A549 (cell line): ENCODE measurements around the gene CHST11. TPM values are rescaled to one million over a fixed set of nuclear protein-coding genes. Genes with fewer than 3 reads are reported as not detected.

ENCODE experiments used
- ATAC-seq, 2 experiments: fragments of 200-7000 bp in 1 of 2; fragments of >200 bp in 1 of 2; cut with Nextera tagmentation in 1 of 2; cut with Tn5 transposase in 1 of 2; 3 replicates each; pipeline versions ENCODE4 v1.8.0 to v1.9.1; 2018 to 2020; ENCODE audit warnings: mild to moderate bottlenecking in 1 of 2, moderate library complexity in 1 of 2
- CTCF ChIA-PET: fragments of 300-600 bp; sonication (Branson Sonifier 250); formaldehyde crosslinking; extraction: SDS; loops from one replicate; lab custom pipeline; 2021; ENCODE audit warnings: antibody characterized with exemption, inconsistent platforms; lab: Yijun Ruan, JAX
- POLR2A ChIA-PET: fragments of 350-600 bp; formaldehyde crosslinking; extraction: SDS; loops from one replicate; lab custom pipeline; 2021; ENCODE audit warnings: antibody characterized with exemption, inconsistent platforms; lab: Yijun Ruan, JAX
- DNase-seq, 2 experiments: peaks; one replicate each; pipeline versions ENCODE4 v3.0.0 to v3.0.0-alpha.2; 2011 to 2016; ENCODE audit warnings: low read depth in 1 of 2, low spot score in 1 of 2
- FAIRE-seq: peaks from 2 replicates; lab custom pipeline; 2011; peaks lifted over from hg19 to GRCh38; lab: Jason Lieb, UNC
- H3K27ac ChIP-seq, 2 experiments: fragments of >200 bp; sonication (Bioruptor Twin); formaldehyde crosslinking; 3 replicates each; pipeline ENCODE4 v1.5.1; 2016 to 2017
- H3K4me1 ChIP-seq: fragments of >200 bp; sonication (Bioruptor Twin); formaldehyde crosslinking; 3 replicates; pipeline ENCODE4 v1.6.1; 2016
- H3K4me2 ChIP-seq: fragments of >200 bp; sonication (Bioruptor Twin); formaldehyde crosslinking; 3 replicates; pipeline ENCODE4 v1.6.1; 2016
- H3K4me3 ChIP-seq: fragments of >200 bp; sonication (Bioruptor Twin); formaldehyde crosslinking; 3 replicates; pipeline ENCODE4 v1.5.1; 2016
- H3K9me3 ChIP-seq: fragments of >200 bp; sonication (Bioruptor Twin); formaldehyde crosslinking; 3 replicates; pipeline ENCODE4 v1.6.1; 2016
- EHF ChIP-seq: fragments of 250-450 bp; sonication (Bioruptor Pico); IDR thresholded peaks from 2 replicates; pipeline ENCODE4 v1.5.0; 2020; ENCODE audit warnings: mild to moderate bottlenecking
- ELK1 ChIP-seq: fragments of 150-350 bp; IDR thresholded peaks from 2 replicates; pipeline ENCODE4 v1.6.1; 2014; ENCODE audit warnings: low read depth, mild to moderate bottlenecking, low read length
- ESRRA ChIP-seq: fragments of 150-350 bp; IDR thresholded peaks from 2 replicates; pipeline ENCODE4 v1.6.1; 2014; ENCODE audit warnings: mild to moderate bottlenecking, low read length, borderline replicate concordance
- FOSB ChIP-seq: fragments of 250-450 bp; sonication (Bioruptor Pico); IDR thresholded peaks from 2 replicates; pipeline ENCODE4 v1.5.0; 2020; ENCODE audit warnings: mild to moderate bottlenecking, moderate library complexity
- FOXS1 ChIP-seq: fragments of 250-450 bp; sonication (Bioruptor Pico); IDR thresholded peaks from 2 replicates; pipeline ENCODE4 v1.5.0; 2020; ENCODE audit warnings: mild to moderate bottlenecking, moderate library complexity
- HES2 ChIP-seq: fragments of >200 bp; sonication (Bioruptor Twin); formaldehyde crosslinking; IDR thresholded peaks from 2 replicates; pipeline ENCODE4 v1.6.1; 2016
- KDM5A ChIP-seq: fragments of 200-600 bp; sonication (generic); IDR thresholded peaks from 2 replicates; pipeline ENCODE4 v1.6.1; 2016; ENCODE audit warnings: antibody characterized with exemption, mild to moderate bottlenecking
- MAX ChIP-seq: IDR thresholded peaks from 2 replicates; pipeline ENCODE4 v1.6.1; 2012
- MAZ ChIP-seq: fragments of 150-350 bp; IDR thresholded peaks from 2 replicates; pipeline ENCODE4 v1.6.1; 2014; ENCODE audit warnings: antibody characterized with exemption, low read depth, low read length, borderline replicate concordance
- MYC ChIP-seq: IDR thresholded peaks from 2 replicates; pipeline ENCODE4 v1.6.1; 2012; ENCODE audit warnings: mild to moderate bottlenecking, inconsistent platforms, low read length, improper control_type of control experiment, borderline replicate concordance
- NPAS2 ChIP-seq: fragments of 250-450 bp; sonication (Bioruptor Pico); IDR thresholded peaks from 2 replicates; pipeline ENCODE4 v1.8.0; 2022; ENCODE audit warnings: mild to moderate bottlenecking, moderate library complexity, borderline replicate concordance
- NR3C1 ChIP-seq: fragments of >200 bp; sonication (Bioruptor Twin); formaldehyde crosslinking; IDR thresholded peaks from 3 replicates; pipeline ENCODE4 v1.6.1; 2017
- PBX3 ChIP-seq: IDR thresholded peaks from 2 replicates; pipeline ENCODE4 v1.6.1; 2012
- PHF8 ChIP-seq: fragments of 200-600 bp; sonication (generic); IDR thresholded peaks from 2 replicates; pipeline ENCODE4 v1.6.1; 2016; ENCODE audit warnings: low read depth, mild to moderate bottlenecking, antibody characterized with exemption, moderate library complexity, borderline replicate concordance
- POLR2AphosphoS2 ChIP-seq: conservative IDR thresholded peaks from 2 replicates; pipeline ENCODE4 v1.6.1; 2012; ENCODE audit warnings: low read length, improper control_type of control experiment, inconsistent platforms
- RCOR1 ChIP-seq: fragments of 150-350 bp; IDR thresholded peaks from 2 replicates; pipeline ENCODE4 v1.6.1; 2014; ENCODE audit warnings: antibody characterized with exemption, low read length, low read depth
- RNF2 ChIP-seq: fragments of 200-600 bp; sonication (generic); IDR thresholded peaks from 2 replicates; pipeline ENCODE4 v1.6.1; 2016; ENCODE audit warnings: low read depth, mild to moderate bottlenecking, antibody characterized with exemption, moderate library complexity, borderline replicate concordance
- SREBF2 ChIP-seq: fragments of 450-650 bp; IDR thresholded peaks from 2 replicates; pipeline ENCODE4 v1.6.1; 2014; ENCODE audit warnings: mild to moderate bottlenecking, moderate library complexity
- ZC3H11A ChIP-seq: fragments of 450-650 bp; IDR thresholded peaks from 2 replicates; pipeline ENCODE4 v1.6.1; 2014; ENCODE audit warnings: antibody characterized with exemption, mild to moderate bottlenecking
- WGBS: methylation state at CpG from one replicate; pipeline ENCODE4 v1.1.6; 2017; ENCODE audit errors: missing lambda C conversion rate; 5-methylcytosine and 5-hydroxymethylcytosine counted together
- polyA plus RNA-seq, 4 experiments: library from polyadenylated mRNA; depleted of rRNA in 3 of 4; stranded (reverse); fragments of >200 nt; fragmentation: RNase III in 1 of 4; extraction: RNeasy Plus Mini Kit Qiagen cat#74134 plus additional on column Dnase treatment in 1 of 4; gene quantifications; 2 replicates in 3 of 4; 3 replicates in 1 of 4; pipeline ENCODE4 v1.2.3, GENCODE V29; 2011 to 2017
- TF ChIP-seq, protein P1 (sequence below): fragments of 450-650 bp; IDR thresholded peaks from 2 replicates; pipeline ENCODE4 v1.6.1; 2014; ENCODE audit warnings: antibody characterized with exemption
- TF ChIP-seq, protein P2 (sequence below): fragments of 250-450 bp; sonication (Bioruptor Pico); IDR thresholded peaks from 2 replicates; pipeline ENCODE4 v1.5.0; 2021; ENCODE audit warnings: mild to moderate bottlenecking, moderate library complexity, borderline replicate concordance

Gene CHST11
- polyA plus RNA-seq, 2 of the 4 experiments (the other 2 are of a cell fraction) = 19.2 to 21.8 TPM

DNA sequence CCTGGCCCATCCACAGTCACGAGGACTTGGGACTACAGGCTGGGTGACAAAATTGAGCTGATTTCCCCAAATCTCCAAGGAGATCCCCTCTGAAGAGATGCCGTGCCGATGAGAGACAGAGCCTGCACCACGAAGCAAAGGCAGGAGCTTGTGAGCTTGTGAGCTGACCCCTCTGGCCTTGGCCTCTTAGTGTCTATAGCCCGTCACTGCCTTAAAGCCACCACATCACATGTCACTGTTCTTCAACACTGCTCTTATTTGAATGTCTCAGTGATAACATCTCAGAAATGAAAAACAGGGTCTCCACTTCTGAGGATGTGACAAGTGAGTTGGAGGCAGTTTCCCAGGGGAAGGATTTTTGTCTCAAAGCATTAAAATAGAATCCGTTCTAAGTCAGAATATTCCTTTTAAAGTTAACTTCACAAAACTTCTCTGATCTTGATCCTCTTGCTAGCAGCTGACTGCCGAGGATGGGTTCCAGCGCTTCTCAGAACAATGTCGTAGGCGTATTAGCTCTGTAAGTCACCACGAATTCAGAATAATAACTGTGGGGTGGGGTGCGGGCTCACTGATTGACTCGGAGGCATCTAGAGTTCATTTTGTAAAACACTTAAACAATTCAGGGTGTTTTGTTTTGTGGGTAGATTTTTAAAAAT is 37.5 kb downstream of the CHST11 start:
- POLR2A ChIA-PET = no interaction called here
- Histone ChIP-seq H3K4me2 (no peak overlapping the region), H3K4me3 (no peak overlapping the region), H3K9me3 (no peaks in the 10 kb centered on the region), H3K4me1 (no peaks in the 10 kb centered on the region), H3K27ac (no peak overlapping the region)
- DNase-seq (no peak), FAIRE-seq (no peak), ATAC-seq (no peak)
- 93% methylated on average over 13 of the region's 13 CpGs for WGBS
- CTCF ChIA-PET = interaction anchor here (1.8 kb wide), 1 partner anchor 37 kb away, joined by 7 read pairs; the partner anchor contains the start of gene CHST11
- TF ChIP-seq EHF = no peak
- TF ChIP-seq PBX3 = no peak
- TF ChIP-seq NPAS2 (CRISPR knock-in tag) = no peak
- TF ChIP-seq KDM5A = no peak
- TF ChIP-seq, protein P1, sequence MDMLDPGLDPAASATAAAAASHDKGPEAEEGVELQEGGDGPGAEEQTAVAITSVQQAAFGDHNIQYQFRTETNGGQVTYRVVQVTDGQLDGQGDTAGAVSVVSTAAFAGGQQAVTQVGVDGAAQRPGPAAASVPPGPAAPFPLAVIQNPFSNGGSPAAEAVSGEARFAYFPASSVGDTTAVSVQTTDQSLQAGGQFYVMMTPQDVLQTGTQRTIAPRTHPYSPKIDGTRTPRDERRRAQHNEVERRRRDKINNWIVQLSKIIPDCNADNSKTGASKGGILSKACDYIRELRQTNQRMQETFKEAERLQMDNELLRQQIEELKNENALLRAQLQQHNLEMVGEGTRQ = no peak
- TF ChIP-seq ELK1 = no peak
- no peak for TF ChIP-seq NR3C1

GRCh38 chr12:104494793-104495158 is 38.0 kb downstream of the CHST11 start:
- WGBS = 91% methylated on average over 5 of the region's 5 CpGs
- Histone ChIP-seq H3K9me3 (no peaks in the 10 kb centered on the region), H3K27ac (no peak overlapping the region), H3K4me2 (no peak overlapping the region), H3K4me3 (no peak overlapping the region), H3K4me1 (no peaks in the 10 kb centered on the region)
- ChIA-PET POLR2A (no interaction called here), CTCF (interaction anchor here (1.8 kb wide), 1 partner anchor 38 kb away, joined by 7 read pairs; the partner anchor contains the start of gene CHST11)
- ATAC-seq (no peak), DNase-seq (no peak), FAIRE-seq (no peak)
- TF ChIP-seq FOSB (CRISPR knock-in tag) (no peak), KDM5A (no peak), PBX3 (no peak), ZC3H11A (no peak), MAZ (no peak), ELK1 (no peak), HES2 (no peak), ESRRA (no peak), MAX (no peak), MYC (no peak), PHF8 (no peak), FOXS1 (CRISPR knock-in tag) (no peak), POLR2AphosphoS2 (no peak), RCOR1 (no peak), RNF2 (no peak), NR3C1 (no peak), SREBF2 (no peak)
- TF ChIP-seq, protein P2, sequence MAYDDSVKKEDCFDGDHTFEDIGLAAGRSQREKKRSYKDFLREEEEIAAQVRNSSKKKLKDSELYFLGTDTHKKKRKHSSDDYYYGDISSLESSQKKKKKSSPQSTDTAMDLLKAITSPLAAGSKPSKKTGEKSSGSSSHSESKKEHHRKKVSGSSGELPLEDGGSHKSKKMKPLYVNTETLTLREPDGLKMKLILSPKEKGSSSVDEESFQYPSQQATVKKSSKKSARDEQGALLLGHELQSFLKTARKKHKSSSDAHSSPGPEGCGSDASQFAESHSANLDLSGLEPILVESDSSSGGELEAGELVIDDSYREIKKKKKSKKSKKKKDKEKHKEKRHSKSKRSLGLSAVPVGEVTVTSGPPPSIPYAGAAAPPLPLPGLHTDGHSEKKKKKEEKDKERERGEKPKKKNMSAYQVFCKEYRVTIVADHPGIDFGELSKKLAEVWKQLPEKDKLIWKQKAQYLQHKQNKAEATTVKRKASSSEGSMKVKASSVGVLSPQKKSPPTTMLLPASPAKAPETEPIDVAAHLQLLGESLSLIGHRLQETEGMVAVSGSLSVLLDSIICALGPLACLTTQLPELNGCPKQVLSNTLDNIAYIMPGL (CRISPR knock-in tag) = no peak
